Osteocyte (in vitro differentiated cells): ENCODE data around the gene DNAH14. TPM values are rescaled to one million over a fixed set of nuclear protein-coding genes. Genes with fewer than 3 reads are reported as not detected.
A peak's percentile ranks its signal among the peaks of the same experiment; 100 is the strongest.
"Not testable (repeated sequence)": the region's sequence is repeated elsewhere in the genome, so short reads cannot be mapped to it uniquely, and the experiment has no call there.

Experiments
- DNase-seq: peaks from one replicate; pipeline ENCODE4 v3.0.0; 2021; ENCODE audit warnings: mixed read lengths; ENCODE audit not compliant: unreplicated experiment; ENCODE audit errors: extremely low spot score
- H3K27ac Mint-ChIP-seq: one replicate; pipeline ENCODE4 v1.8.0; 2021; ENCODE audit warnings: mild to moderate bottlenecking, mixed read lengths; ENCODE audit not compliant: unreplicated experiment
- H3K27me3 Mint-ChIP-seq: one replicate; pipeline ENCODE4 v1.8.0; 2021; ENCODE audit warnings: mixed read lengths; ENCODE audit not compliant: unreplicated experiment
- H3K36me3 Mint-ChIP-seq: one replicate; pipeline ENCODE4 v1.8.0; 2021; ENCODE audit warnings: mixed read lengths; ENCODE audit not compliant: unreplicated experiment
- H3K4me1 Mint-ChIP-seq: one replicate; pipeline ENCODE4 v1.8.0; 2021; ENCODE audit warnings: mixed read lengths; ENCODE audit not compliant: unreplicated experiment
- H3K4me3 Mint-ChIP-seq: one replicate; pipeline ENCODE4 v1.8.0; 2021; ENCODE audit warnings: mild to moderate bottlenecking, moderate library complexity, mixed read lengths; ENCODE audit not compliant: unreplicated experiment
- H3K9me3 Mint-ChIP-seq: one replicate; pipeline ENCODE4 v1.8.0; 2021; ENCODE audit warnings: mixed read lengths; ENCODE audit not compliant: unreplicated experiment
- total RNA-seq: library from RNA; stranded (reverse); gene quantifications from 2 replicates; pipeline ENCODE4 v1.2.1, GENCODE V29; 2021
- TF ChIP-seq, protein P1 (sequence below): fragments of 200-600 bp; sonication (generic); IDR thresholded peaks from 2 replicates; pipeline ENCODE4 v1.5.0; 2021; ENCODE audit warnings: antibody characterized with exemption, mild to moderate bottlenecking, moderate library complexity

The DNAH14 gene
- total RNA-seq, 1 donor from 2014 or later, result 14.3 TPM

DNA sequence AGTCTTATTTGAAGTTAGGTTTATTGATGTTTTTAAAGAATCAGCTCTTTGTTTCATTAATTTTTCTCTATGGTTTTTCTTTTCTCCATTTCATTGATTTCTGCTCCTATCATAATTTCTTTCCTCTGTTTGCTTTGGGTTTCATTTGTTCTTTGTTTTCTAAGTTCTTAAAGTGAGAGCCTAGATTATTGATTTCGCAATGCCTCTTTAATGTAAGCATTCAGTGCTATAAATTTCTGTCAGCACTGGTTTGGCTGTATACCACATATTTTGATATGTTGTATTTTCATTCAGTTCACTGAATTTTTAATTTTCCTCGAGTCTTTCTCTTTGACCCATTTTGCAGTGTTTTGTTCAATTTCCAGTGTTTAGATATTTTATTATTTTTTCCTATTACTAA, 68.7 kb downstream of the DNAH14 start:
- Mint-ChIP-seq H3K27ac (no peak overlapping the region), H3K36me3 (peaks cover 4% of the 10 kb centered on the region), H3K27me3 (no peaks in the 10 kb centered on the region), H3K4me1 (peaks cover 3% of the 10 kb centered on the region), H3K4me3 (no peak overlapping the region), H3K9me3 (peaks cover 16% of the 10 kb centered on the region)
- DNase-seq, result no peak
- TF ChIP-seq, protein P1, sequence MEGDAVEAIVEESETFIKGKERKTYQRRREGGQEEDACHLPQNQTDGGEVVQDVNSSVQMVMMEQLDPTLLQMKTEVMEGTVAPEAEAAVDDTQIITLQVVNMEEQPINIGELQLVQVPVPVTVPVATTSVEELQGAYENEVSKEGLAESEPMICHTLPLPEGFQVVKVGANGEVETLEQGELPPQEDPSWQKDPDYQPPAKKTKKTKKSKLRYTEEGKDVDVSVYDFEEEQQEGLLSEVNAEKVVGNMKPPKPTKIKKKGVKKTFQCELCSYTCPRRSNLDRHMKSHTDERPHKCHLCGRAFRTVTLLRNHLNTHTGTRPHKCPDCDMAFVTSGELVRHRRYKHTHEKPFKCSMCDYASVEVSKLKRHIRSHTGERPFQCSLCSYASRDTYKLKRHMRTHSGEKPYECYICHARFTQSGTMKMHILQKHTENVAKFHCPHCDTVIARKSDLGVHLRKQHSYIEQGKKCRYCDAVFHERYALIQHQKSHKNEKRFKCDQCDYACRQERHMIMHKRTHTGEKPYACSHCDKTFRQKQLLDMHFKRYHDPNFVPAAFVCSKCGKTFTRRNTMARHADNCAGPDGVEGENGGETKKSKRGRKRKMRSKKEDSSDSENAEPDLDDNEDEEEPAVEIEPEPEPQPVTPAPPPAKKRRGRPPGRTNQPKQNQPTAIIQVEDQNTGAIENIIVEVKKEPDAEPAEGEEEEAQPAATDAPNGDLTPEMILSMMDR, result no peak

DNA sequence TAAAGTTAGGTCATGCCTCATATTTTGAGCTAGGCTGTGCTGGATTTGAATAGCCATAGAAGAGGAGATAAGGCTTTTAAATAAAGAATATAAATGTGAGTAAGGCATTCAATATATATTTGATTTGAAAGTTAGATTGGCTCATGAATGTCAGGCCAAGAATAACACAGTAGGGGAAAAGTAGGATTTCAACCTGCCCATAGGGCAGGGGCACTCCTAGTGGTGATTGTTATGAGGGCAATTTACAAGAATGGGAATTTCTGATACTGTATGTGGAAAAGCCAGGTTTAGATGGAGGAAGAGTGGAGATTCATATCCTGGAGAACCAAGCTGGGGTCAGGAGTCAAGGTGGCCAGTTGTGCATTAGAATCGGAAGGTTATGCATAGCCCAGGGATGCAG, 74.9 kb downstream of the DNAH14 start:
- Mint-ChIP-seq H3K4me3 (no peak overlapping the region), H3K4me1 (no peaks in the 10 kb centered on the region), H3K27me3 (no peaks in the 10 kb centered on the region), H3K36me3 (peaks cover 5% of the 10 kb centered on the region), H3K27ac (no peak overlapping the region), H3K9me3 (peaks cover 27% of the 10 kb centered on the region)
- TF ChIP-seq, protein P1, result peak; percentile 15
- no peak for DNase-seq

DNA sequence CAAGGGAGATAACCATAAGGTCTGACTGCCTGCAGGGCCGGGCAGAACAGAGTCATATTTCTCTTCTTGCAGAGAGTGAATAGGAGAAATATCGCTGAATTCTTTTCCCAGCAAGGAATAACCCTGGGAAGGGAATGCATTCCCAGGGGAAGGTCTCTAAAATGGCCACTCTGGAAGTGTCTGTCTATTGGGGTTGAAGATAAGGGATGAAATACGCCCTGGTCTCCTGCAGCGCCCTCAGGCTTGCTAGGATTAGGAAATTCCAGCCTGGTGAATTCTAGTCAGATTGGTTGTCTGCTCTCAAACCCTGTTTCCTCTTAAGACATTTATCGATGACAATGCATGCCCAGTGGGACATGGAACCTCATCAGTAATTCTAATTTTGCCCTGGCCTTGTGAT, 76.9 kb downstream of the DNAH14 start:
- not testable (repeated sequence) for H3K4me1 Mint-ChIP-seq, H3K27me3 Mint-ChIP-seq, DNase-seq, H3K36me3 Mint-ChIP-seq, H3K27ac Mint-ChIP-seq, H3K4me3 Mint-ChIP-seq
- H3K9me3 Mint-ChIP-seq, result peaks cover 37% of the 10 kb centered on the region

DNA sequence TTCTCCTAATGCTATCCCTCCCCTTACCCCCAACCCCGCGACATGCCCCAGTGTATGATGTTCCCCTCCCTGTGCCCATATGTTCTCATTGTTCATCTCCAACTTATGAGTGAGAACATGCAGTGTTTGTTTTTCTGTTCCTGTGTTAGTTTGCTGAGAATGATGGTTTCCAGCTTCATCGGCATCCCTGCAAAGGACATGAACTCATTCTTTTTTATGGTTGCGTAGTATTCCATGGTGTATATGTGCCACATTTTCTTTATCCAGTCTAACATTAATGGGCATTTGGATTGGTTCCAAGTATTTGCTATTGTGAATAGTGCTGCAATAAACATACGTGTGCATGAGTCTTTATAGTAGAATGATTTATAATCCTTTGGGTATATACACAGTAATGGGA, 78.6 kb downstream of the DNAH14 start:
- not testable (repeated sequence) for DNase-seq, H3K27ac Mint-ChIP-seq, H3K36me3 Mint-ChIP-seq, H3K27me3 Mint-ChIP-seq, H3K4me3 Mint-ChIP-seq, H3K4me1 Mint-ChIP-seq
- H3K9me3 Mint-ChIP-seq, result peaks cover 41% of the 10 kb centered on the region

DNA sequence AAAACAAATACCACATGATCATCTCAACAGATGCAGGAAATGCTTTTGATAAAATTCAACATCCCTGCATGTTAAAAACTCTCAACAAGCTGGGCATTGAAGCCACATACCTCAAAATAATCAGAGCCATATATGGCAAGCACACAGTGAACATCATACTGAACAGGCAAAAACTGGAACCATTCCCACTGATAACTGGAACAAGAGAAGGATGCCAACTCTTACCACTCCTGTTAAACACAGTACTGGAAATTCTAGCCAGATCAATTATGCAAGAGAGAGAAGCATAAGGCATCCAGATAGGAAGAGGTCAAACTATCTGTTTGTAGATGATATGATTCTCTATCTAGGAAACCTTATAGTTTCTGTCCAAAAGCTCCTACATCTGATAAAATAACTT, 91.6 kb downstream of the DNAH14 start:
- TF ChIP-seq, protein P1, result no peak
- Mint-ChIP-seq H3K27ac (no peak overlapping the region), H3K27me3 (no peaks in the 10 kb centered on the region), H3K36me3 (peaks cover 5% of the 10 kb centered on the region), H3K4me3 (no peak overlapping the region), H3K9me3 (peaks cover 52% of the 10 kb centered on the region), H3K4me1 (peaks cover 4% of the 10 kb centered on the region)
- DNase-seq, result no peak

DNA sequence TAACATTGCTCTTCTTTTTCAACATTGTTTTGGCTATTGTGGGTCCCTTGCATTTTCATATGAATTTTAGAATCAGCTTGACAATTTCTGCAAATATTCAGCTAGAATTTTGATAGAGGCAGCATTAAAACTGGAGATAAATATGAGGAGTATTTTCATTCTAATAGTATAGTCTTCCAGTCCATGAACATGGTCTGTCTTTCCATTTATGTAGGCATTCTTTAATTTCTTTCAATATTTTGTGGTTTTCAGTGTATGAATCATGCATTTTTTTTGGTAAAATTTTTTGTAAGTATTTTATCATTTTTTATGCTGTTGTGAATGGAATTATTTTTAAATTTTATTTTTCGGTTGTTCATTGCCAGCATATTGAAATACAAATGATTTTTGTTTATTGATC, 97.2 kb downstream of the DNAH14 start:
- H3K27ac Mint-ChIP-seq, result no peak overlapping the region
- H3K4me1 Mint-ChIP-seq, result no peaks in the 10 kb centered on the region
- TF ChIP-seq, protein P1, result no peak
- H3K9me3 Mint-ChIP-seq, result peaks cover 18% of the 10 kb centered on the region
- no peak for DNase-seq
- H3K36me3 Mint-ChIP-seq, result peaks cover 5% of the 10 kb centered on the region
- H3K27me3 Mint-ChIP-seq, result no peaks in the 10 kb centered on the region
- H3K4me3 Mint-ChIP-seq, result no peak overlapping the region

DNA sequence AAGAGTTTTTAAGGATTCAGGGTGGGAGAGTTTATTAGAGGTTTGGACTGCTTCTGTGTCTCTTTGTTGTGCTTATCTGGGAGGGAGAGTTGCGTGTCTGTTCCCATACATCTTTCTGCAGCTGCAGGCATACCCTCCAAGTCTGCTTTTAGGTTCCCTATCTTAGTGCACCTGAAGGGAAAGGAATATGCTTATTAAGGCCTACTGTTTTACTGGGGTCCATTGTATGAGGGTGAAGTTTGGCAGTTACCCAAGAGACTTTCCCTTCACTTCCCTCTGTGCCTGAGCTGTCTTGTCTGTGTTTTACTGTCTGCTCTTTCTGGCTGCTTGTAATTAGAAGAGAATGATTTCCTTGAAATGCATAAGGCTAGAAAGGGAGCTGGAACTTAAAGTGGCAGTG, 107.0 kb downstream of the DNAH14 start:
- not testable (repeated sequence) for H3K27me3 Mint-ChIP-seq

More for the DNA sequence above, 107.0 kb downstream of the DNAH14 start:
- H3K4me3 Mint-ChIP-seq, H3K27ac Mint-ChIP-seq, H3K4me1 Mint-ChIP-seq, H3K36me3 Mint-ChIP-seq, H3K9me3 Mint-ChIP-seq, DNase-seq: not testable (repeated sequence)
